K562 (cell line): ENCODE data around the gene WBP1. TPM values are rescaled to one million over a fixed set of nuclear protein-coding genes. Genes with fewer than 3 reads are reported as not detected.
A peak's percentile ranks its signal among the peaks of the same experiment; 100 is the strongest.

Source experiments
- ADNP ChIP-seq: fragments of 200-800 bp; sonication (Bioruptor generic); IDR thresholded peaks from 2 replicates; pipeline ENCODE4 v1.6.1; 2016; ENCODE audit warnings: missing genetic modification characterization, missing compliant biosample characterization
- FUS ChIP-seq: fragments of 200-400 bp; formaldehyde crosslinking; optimal IDR thresholded peaks from 2 replicates; pipeline ENCODE3; 2017; ENCODE audit warnings: low read depth, low read length
- PHF21A ChIP-seq: fragments of 450-650 bp; IDR thresholded peaks from 2 replicates; pipeline ENCODE4 v1.6.1; 2017; ENCODE audit warnings: low read depth, borderline replicate concordance
- RAD21 ChIP-seq, 2 experiments: fragments of 250-450 bp in 1 of 2; fragments of 450-650 bp in 1 of 2; sonication (Bioruptor Pico) in 1 of 2; formaldehyde crosslinking in 1 of 2; IDR thresholded peaks in 1 of 2; conservative IDR thresholded peaks in 1 of 2; 2 replicates each; pipeline versions ENCODE4 v1.4.0 to v1.8.0; 2020 to 2022; ENCODE audit warnings: mild to moderate bottlenecking in 2 of 2, moderate library complexity in 1 of 2
- SETDB1 ChIP-seq: IDR thresholded peaks from one replicate; pipeline ENCODE4 v1.6.1; 2012; ENCODE audit warnings: low read length, control low read depth, inconsistent platforms
- U2AF1 ChIP-seq: fragments of 200-400 bp; formaldehyde crosslinking; optimal IDR thresholded peaks from 2 replicates; pipeline ENCODE3; 2017; ENCODE audit warnings: mild to moderate bottlenecking, low read depth, low read length, moderate library complexity
- ZNF696 ChIP-seq: fragments of 250-450 bp; sonication (Bioruptor Pico); conservative IDR thresholded peaks from 2 replicates; pipeline ENCODE4 v1.4.0; 2020; ENCODE audit warnings: mild to moderate bottlenecking, moderate library complexity
- polyA plus RNA-seq, 8 experiments: library from polyadenylated mRNA; depleted of rRNA in 4 of 8; stranded (reverse) in 5 of 8; unstranded in 3 of 8; fragments of >200 nt; fragmentation: Nextera tagmentation in 2 of 8; fragmentation: Illumina TruSeq in 1 of 8; extraction: Ambion mirVana in 2 of 8; extraction: Trizol in 1 of 8; gene quantifications; 2 replicates each; pipeline versions ENCODE4 v1.2.1 to v1.2.3, GENCODE V29; 2011 to 2014; ENCODE audit warnings: inconsistent platforms in 1 of 8, missing spikeins in 1 of 8
- total RNA-seq, 7 experiments: library from RNA; depleted of rRNA in 6 of 7; stranded (reverse); fragments of >200 nt in 6 of 7; fragmentation: Illumina TruSeq in 2 of 7; extraction: Trizol in 2 of 7; gene quantifications; 2 replicates each; pipeline versions ENCODE4 v1.2.1 to v1.2.3, GENCODE V29; 2011 to 2021; ENCODE audit warnings: low replicate concordance in 1 of 7
- TF ChIP-seq, protein P1 (sequence below): sonication (generic); formaldehyde crosslinking; IDR thresholded peaks from 2 replicates; pipeline ENCODE4 v1.8.1; 2022; ENCODE audit warnings: missing genetic modification reagents
- TF ChIP-seq, protein P2 (sequence below): fragments of 450-650 bp; IDR thresholded peaks from 2 replicates; pipeline ENCODE4 v1.6.1; 2017; ENCODE audit warnings: mild to moderate bottlenecking, moderate library complexity
- TF ChIP-seq, protein P3 (sequence below): sonication (generic); formaldehyde crosslinking; IDR thresholded peaks from 2 replicates; pipeline ENCODE4 v1.8.0; 2022; ENCODE audit warnings: mild to moderate bottlenecking, missing genetic modification reagents
- TF ChIP-seq, protein P4 (sequence below): sonication (generic); formaldehyde crosslinking; IDR thresholded peaks from 2 replicates; pipeline ENCODE4 v1.8.0; 2022; ENCODE audit warnings: mild to moderate bottlenecking, missing genetic modification reagents, borderline replicate concordance
- TF ChIP-seq, protein P5 (sequence below): IDR thresholded peaks from 3 replicates; pipeline ENCODE4 v1.6.1; 2011; ENCODE audit warnings: borderline replicate concordance, mild to moderate bottlenecking; ENCODE audit not compliant: insufficient read length, insufficient read depth
- TF ChIP-seq, protein P6 (sequence below): fragments of 250-450 bp; sonication (Bioruptor Pico); IDR thresholded peaks from 2 replicates; pipeline ENCODE4 v1.4.0; 2020; ENCODE audit warnings: mild to moderate bottlenecking, moderate library complexity, borderline replicate concordance

Gene WBP1
- total and polyA plus RNA-seq, 9 of the 15 experiments (the other 6 are each of a cell fraction or from before 2014, with no cell fraction given) = 1.9 to 27.7 (median 14.2) TPM

DNA sequence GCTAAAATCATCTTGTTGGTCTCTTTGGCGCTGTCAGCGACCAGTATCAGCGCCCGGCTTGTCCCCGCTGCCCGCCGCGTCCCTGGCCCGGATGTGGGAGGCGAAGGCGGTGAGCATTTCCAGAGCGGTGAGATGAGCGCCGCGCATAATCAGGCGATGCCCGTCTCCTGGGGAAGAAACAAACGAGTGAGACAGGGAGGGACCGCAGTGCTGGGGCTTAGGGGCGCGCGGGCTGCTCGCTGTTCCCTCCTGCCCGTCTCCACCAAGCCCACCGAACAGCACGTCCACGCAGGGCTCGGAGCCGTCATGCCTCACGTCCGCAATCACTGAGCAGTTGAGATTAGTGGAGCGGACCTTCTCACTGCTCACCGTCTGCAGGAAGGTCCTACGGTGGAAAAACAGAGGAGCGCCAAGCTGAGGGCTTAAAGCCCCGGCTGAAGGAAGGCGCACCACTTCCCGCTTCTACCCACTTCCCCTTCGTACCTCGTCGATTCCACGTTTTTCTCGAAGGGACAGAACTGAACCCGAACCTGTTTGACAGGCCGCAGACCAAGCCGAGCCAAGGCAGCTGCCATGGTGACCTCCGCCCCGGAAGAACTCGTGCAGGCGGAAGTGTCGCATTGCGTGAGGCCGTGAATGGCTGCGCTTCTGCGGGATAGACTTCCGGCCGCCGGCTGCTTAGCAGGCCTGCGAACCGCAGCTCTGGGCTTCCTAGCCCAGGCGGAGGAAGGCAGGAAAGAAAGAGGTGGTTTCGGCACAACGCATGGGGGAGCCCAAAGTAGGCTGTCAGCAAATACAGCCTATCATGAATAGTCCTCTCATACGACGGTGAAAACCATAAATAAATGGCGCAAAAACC is 14.1 kb downstream of the WBP1 start, which contains the start of gene MRPL53 (continued):
- TF ChIP-seq, protein P1, sequence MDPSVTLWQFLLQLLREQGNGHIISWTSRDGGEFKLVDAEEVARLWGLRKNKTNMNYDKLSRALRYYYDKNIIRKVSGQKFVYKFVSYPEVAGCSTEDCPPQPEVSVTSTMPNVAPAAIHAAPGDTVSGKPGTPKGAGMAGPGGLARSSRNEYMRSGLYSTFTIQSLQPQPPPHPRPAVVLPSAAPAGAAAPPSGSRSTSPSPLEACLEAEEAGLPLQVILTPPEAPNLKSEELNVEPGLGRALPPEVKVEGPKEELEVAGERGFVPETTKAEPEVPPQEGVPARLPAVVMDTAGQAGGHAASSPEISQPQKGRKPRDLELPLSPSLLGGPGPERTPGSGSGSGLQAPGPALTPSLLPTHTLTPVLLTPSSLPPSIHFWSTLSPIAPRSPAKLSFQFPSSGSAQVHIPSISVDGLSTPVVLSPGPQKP (CRISPR knock-in tag) = no peak
- no peak for TF ChIP-seq ADNP (tag)
- peak in 1 of 2 experiments; percentile 30; a peak in 1 of 4 replicates for TF ChIP-seq RAD21 (CRISPR knock-in tag; conservative IDR thresholded peaks at IDR 0.05 in 1 of 2, IDR thresholded peaks at IDR 0.05 in 1 of 2)
- no peak for TF ChIP-seq SETDB1
- TF ChIP-seq, protein P2, sequence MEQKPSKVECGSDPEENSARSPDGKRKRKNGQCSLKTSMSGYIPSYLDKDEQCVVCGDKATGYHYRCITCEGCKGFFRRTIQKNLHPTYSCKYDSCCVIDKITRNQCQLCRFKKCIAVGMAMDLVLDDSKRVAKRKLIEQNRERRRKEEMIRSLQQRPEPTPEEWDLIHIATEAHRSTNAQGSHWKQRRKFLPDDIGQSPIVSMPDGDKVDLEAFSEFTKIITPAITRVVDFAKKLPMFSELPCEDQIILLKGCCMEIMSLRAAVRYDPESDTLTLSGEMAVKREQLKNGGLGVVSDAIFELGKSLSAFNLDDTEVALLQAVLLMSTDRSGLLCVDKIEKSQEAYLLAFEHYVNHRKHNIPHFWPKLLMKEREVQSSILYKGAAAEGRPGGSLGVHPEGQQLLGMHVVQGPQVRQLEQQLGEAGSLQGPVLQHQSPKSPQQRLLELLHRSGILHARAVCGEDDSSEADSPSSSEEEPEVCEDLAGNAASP = no peak
- TF ChIP-seq, protein P3, sequence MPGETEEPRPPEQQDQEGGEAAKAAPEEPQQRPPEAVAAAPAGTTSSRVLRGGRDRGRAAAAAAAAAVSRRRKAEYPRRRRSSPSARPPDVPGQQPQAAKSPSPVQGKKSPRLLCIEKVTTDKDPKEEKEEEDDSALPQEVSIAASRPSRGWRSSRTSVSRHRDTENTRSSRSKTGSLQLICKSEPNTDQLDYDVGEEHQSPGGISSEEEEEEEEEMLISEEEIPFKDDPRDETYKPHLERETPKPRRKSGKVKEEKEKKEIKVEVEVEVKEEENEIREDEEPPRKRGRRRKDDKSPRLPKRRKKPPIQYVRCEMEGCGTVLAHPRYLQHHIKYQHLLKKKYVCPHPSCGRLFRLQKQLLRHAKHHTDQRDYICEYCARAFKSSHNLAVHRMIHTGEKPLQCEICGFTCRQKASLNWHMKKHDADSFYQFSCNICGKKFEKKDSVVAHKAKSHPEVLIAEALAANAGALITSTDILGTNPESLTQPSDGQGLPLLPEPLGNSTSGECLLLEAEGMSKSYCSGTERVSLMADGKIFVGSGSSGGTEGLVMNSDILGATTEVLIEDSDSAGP = no peak
- TF ChIP-seq, protein P4, sequence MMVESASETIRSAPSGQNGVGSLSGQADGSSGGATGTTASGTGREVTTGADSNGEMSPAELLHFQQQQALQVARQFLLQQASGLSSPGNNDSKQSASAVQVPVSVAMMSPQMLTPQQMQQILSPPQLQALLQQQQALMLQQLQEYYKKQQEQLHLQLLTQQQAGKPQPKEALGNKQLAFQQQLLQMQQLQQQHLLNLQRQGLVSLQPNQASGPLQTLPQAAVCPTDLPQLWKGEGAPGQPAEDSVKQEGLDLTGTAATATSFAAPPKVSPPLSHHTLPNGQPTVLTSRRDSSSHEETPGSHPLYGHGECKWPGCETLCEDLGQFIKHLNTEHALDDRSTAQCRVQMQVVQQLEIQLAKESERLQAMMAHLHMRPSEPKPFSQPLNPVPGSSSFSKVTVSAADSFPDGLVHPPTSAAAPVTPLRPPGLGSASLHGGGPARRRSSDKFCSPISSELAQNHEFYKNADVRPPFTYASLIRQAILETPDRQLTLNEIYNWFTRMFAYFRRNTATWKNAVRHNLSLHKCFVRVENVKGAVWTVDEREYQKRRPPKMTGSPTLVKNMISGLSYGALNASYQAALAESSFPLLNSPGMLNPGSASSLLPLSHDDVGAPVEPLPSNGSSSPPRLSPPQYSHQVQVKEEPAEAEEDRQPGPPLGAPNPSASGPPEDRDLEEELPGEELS = no peak
- TF ChIP-seq ZNF696 (CRISPR knock-in tag) = no peak
- TF ChIP-seq, protein P5, sequence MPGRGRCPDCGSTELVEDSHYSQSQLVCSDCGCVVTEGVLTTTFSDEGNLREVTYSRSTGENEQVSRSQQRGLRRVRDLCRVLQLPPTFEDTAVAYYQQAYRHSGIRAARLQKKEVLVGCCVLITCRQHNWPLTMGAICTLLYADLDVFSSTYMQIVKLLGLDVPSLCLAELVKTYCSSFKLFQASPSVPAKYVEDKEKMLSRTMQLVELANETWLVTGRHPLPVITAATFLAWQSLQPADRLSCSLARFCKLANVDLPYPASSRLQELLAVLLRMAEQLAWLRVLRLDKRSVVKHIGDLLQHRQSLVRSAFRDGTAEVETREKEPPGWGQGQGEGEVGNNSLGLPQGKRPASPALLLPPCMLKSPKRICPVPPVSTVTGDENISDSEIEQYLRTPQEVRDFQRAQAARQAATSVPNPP = no peak
- TF ChIP-seq PHF21A = no peak
- TF ChIP-seq, protein P6, sequence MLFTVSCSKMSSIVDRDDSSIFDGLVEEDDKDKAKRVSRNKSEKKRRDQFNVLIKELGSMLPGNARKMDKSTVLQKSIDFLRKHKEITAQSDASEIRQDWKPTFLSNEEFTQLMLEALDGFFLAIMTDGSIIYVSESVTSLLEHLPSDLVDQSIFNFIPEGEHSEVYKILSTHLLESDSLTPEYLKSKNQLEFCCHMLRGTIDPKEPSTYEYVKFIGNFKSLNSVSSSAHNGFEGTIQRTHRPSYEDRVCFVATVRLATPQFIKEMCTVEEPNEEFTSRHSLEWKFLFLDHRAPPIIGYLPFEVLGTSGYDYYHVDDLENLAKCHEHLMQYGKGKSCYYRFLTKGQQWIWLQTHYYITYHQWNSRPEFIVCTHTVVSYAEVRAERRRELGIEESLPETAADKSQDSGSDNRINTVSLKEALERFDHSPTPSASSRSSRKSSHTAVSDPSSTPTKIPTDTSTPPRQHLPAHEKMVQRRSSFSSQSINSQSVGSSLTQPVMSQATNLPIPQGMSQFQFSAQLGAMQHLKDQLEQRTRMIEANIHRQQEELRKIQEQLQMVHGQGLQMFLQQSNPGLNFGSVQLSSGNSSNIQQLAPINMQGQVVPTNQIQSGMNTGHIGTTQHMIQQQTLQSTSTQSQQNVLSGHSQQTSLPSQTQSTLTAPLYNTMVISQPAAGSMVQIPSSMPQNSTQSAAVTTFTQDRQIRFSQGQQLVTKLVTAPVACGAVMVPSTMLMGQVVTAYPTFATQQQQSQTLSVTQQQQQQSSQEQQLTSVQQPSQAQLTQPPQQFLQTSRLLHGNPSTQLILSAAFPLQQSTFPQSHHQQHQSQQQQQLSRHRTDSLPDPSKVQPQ (CRISPR knock-in tag) = no peak
- TF ChIP-seq FUS = no peak
- TF ChIP-seq U2AF1 = no peak
